ENCODE data around the gene SKIC2.
"Not testable (repeated sequence)": the region's sequence is repeated elsewhere in the genome, so short reads cannot be mapped to it uniquely, and the experiment has no call there.

Gene SKIC2

DNA sequence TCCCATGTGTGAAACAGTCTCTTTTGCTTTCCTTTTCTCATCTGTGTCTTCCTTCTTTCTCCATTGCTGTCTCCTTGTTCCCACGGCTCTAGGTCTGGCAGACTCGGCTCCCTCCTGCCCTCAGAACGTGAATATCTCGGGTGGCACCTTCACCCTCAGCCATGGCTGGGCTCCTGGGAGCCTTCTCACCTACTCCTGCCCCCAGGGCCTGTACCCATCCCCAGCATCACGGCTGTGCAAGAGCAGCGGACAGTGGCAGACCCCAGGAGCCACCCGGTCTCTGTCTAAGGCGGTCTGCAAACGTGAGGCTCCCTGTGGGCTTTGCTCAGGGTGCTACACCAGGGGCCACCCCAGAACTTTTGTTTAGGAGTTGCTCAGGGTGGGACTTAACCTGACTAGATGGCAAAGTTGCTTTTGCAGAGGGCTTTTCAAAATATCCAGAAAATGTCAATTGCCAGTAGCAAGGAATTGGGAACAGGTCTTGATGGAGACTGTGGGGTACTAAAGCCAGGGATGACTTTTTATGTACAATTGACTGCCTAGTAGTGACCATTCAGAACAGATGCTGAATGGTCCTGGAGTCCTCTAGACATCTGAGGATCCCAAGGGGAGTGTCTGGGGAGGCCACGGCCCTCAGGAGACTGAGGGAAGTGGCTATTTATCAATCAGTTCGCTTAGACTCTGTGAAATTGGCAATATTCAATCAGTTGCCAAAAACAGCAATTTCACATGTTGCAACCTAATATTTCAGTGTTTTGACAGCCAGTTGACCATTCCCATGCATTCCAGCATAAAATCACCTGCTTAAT lies 30.9 kb upstream of the SKIC2 start:
- no peak for DNase-seq (ENCODE audit: extremely low read depth, insufficient read length)
- H3K36me3 ChIP-seq (ENCODE audit: control insufficient read depth, insufficient read depth, low read length): no peaks in the 10 kb centered on the region
- H3K27me3 ChIP-seq (replicated peaks; ENCODE audit: control insufficient read depth, insufficient read depth, low read length): no peaks in the 10 kb centered on the region; the same call in 1 of the 2 replicates
- TF ChIP-seq, protein P1, sequence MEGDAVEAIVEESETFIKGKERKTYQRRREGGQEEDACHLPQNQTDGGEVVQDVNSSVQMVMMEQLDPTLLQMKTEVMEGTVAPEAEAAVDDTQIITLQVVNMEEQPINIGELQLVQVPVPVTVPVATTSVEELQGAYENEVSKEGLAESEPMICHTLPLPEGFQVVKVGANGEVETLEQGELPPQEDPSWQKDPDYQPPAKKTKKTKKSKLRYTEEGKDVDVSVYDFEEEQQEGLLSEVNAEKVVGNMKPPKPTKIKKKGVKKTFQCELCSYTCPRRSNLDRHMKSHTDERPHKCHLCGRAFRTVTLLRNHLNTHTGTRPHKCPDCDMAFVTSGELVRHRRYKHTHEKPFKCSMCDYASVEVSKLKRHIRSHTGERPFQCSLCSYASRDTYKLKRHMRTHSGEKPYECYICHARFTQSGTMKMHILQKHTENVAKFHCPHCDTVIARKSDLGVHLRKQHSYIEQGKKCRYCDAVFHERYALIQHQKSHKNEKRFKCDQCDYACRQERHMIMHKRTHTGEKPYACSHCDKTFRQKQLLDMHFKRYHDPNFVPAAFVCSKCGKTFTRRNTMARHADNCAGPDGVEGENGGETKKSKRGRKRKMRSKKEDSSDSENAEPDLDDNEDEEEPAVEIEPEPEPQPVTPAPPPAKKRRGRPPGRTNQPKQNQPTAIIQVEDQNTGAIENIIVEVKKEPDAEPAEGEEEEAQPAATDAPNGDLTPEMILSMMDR (IDR thresholded peaks at IDR 0.05; ENCODE audit: insufficient read depth, low read length, poor library complexity, severe bottlenecking): no peak
- no peak overlapping the region for H3K4me3 ChIP-seq (replicated peaks; ENCODE audit: low read depth, low read length)

DNA sequence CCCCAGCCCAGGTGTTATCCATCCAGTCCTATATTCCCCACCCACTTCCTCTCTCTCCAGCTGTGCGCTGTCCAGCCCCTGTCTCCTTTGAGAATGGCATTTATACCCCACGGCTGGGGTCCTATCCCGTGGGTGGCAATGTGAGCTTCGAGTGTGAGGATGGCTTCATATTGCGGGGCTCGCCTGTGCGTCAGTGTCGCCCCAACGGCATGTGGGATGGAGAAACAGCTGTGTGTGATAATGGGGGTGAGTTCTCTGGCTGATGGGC lies 30.4 kb upstream of the SKIC2 start:
- DNase-seq (ENCODE audit: extremely low read depth, insufficient read length): no peak
- no peaks in the 10 kb centered on the region; the same call in 1 of the 2 replicates for H3K27me3 ChIP-seq (replicated peaks; ENCODE audit: control insufficient read depth, insufficient read depth, low read length)
- no peak overlapping the region for H3K4me3 ChIP-seq (replicated peaks; ENCODE audit: low read depth, low read length)

GRCh38 chr6:31930962-31931361 lies 28.0 kb upstream of the SKIC2 start:
- Histone ChIP-seq H3K36me3 (ENCODE audit: control insufficient read depth, insufficient read depth, low read length) (no peaks in the 10 kb centered on the region), H3K4me3 (replicated peaks; ENCODE audit: low read depth, low read length) (no peak overlapping the region), H3K27me3 (replicated peaks; ENCODE audit: control insufficient read depth, insufficient read depth, low read length) (no peaks in the 10 kb centered on the region; the same call in 1 of the 2 replicates)
- TF ChIP-seq, protein P1 (IDR thresholded peaks at IDR 0.05; ENCODE audit: insufficient read depth, low read length, poor library complexity, severe bottlenecking): no peak
- DNase-seq (ENCODE audit: extremely low read depth, insufficient read length): no peak

More for the DNA sequence above, 30.4 kb upstream of the SKIC2 start:
- no peaks in the 10 kb centered on the region for H3K36me3 ChIP-seq (ENCODE audit: control insufficient read depth, insufficient read depth, low read length)
- TF ChIP-seq, protein P1 (IDR thresholded peaks at IDR 0.05; ENCODE audit: insufficient read depth, low read length, poor library complexity, severe bottlenecking): no peak

DNA sequence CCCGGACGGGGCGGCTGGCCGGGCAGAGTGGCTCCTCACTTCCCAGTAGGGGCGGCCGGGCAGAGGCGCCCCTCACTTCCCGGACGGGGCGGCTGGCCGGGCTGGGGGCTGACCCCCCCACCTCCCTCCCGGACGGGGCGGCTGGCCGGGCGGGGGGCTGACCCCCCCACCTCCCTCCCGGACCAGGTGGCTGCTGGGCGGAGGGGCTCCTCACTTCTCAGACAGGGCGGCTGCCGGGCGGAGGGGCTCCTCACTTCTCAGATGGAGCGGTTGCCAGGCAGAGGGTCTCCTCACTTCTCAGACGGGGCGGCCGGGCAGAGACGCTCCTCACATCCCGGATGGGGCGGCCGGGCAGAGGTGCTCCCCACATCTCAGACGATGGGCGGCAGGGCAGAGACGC lies 26.8 kb upstream of the SKIC2 start:
- not testable (repeated sequence) for H3K36me3 ChIP-seq (ENCODE audit: control insufficient read depth, insufficient read depth, low read length); DNase-seq (ENCODE audit: extremely low read depth, insufficient read length); H3K27me3 ChIP-seq (replicated peaks; ENCODE audit: control insufficient read depth, insufficient read depth, low read length); H3K4me3 ChIP-seq (replicated peaks; ENCODE audit: low read depth, low read length)

DNA sequence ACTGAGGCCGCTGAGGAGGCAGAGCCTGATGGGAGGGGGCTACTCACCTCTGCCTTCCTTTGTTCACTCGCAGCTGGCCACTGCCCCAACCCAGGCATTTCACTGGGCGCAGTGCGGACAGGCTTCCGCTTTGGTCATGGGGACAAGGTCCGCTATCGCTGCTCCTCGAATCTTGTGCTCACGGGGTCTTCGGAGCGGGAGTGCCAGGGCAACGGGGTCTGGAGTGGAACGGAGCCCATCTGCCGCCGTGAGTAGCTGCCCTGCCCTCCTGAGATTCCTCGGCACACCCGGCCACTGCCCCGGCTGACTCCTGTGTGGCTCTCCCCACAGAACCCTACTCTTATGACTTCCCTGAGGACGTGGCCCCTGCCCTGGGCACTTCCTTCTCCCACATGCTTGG lies 25.4 kb upstream of the SKIC2 start:
- TF ChIP-seq, protein P1 (IDR thresholded peaks at IDR 0.05; ENCODE audit: insufficient read depth, low read length, poor library complexity, severe bottlenecking): no peak
- Histone ChIP-seq H3K27me3 (replicated peaks; ENCODE audit: control insufficient read depth, insufficient read depth, low read length) (no peaks in the 10 kb centered on the region; the same call in 1 of the 2 replicates), H3K36me3 (ENCODE audit: control insufficient read depth, insufficient read depth, low read length) (no peaks in the 10 kb centered on the region), H3K4me3 (replicated peaks; ENCODE audit: low read depth, low read length) (no peak overlapping the region)
- DNase-seq (ENCODE audit: extremely low read depth, insufficient read length): no peak

DNA sequence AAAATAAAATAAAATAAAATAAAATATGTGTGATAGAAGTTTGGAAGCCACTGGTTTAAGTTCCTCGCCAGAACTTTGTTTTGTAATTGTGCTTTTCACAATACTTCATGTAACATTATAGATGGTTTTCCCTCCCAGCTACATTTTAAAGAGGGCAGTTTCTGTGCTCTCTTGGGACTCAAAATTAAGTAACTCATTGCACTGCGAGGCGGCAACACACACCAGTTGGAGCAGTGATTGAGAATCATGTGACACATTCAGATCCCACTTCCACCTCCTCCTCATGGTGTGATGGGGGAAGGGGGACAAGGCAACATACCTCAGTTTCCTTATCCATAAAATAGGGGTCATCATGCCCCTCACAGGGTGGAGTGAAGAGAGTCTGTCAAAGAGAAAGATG lies 24.0 kb upstream of the SKIC2 start:
- Histone ChIP-seq H3K27me3 (replicated peaks; ENCODE audit: control insufficient read depth, insufficient read depth, low read length) (no peaks in the 10 kb centered on the region; the same call in 1 of the 2 replicates), H3K4me3 (replicated peaks; ENCODE audit: low read depth, low read length) (no peak overlapping the region), H3K36me3 (ENCODE audit: control insufficient read depth, insufficient read depth, low read length) (no peaks in the 10 kb centered on the region)
- no peak for DNase-seq (ENCODE audit: extremely low read depth, insufficient read length)
- TF ChIP-seq, protein P1 (IDR thresholded peaks at IDR 0.05; ENCODE audit: insufficient read depth, low read length, poor library complexity, severe bottlenecking): no peak
